ENCODE data around the gene PTPRR.

GRCh38 chr12:70617450-70617849 is 303.1 kb downstream of the PTPRR start:
- TF ChIP-seq EZH2 (IDR thresholded peaks at IDR 0.05; ENCODE audit: borderline replicate concordance, insufficient read depth, low read depth, low read length, poor library complexity, severe bottlenecking), result no peak
- TF ChIP-seq, protein P1, sequence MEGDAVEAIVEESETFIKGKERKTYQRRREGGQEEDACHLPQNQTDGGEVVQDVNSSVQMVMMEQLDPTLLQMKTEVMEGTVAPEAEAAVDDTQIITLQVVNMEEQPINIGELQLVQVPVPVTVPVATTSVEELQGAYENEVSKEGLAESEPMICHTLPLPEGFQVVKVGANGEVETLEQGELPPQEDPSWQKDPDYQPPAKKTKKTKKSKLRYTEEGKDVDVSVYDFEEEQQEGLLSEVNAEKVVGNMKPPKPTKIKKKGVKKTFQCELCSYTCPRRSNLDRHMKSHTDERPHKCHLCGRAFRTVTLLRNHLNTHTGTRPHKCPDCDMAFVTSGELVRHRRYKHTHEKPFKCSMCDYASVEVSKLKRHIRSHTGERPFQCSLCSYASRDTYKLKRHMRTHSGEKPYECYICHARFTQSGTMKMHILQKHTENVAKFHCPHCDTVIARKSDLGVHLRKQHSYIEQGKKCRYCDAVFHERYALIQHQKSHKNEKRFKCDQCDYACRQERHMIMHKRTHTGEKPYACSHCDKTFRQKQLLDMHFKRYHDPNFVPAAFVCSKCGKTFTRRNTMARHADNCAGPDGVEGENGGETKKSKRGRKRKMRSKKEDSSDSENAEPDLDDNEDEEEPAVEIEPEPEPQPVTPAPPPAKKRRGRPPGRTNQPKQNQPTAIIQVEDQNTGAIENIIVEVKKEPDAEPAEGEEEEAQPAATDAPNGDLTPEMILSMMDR (IDR thresholded peaks at IDR 0.05), result no peak

All from B cell (primary cell).